Keratinocyte (primary cell): ENCODE results near the gene SCARB1. TPM values are rescaled to one million over a fixed set of nuclear protein-coding genes. Genes with fewer than 3 reads are reported as not detected.

ENCODE experiments used
- DNase-seq: peaks from one replicate; pipeline ENCODE4 v3.0.0-alpha.2; 2011; ENCODE audit warnings: low read depth, missing footprints, low spot score
- FAIRE-seq: peaks from 2 replicates; lab custom pipeline; 2011; peaks lifted over from hg19 to GRCh38; lab: Jason Lieb, UNC
- H2AFZ ChIP-seq: 2 replicates; pipeline ENCODE4 v1.6.0; 2012; ENCODE audit warnings: low read length, control low read depth, inconsistent platforms; ENCODE audit not compliant: control insufficient read depth
- H3K27ac ChIP-seq: 2 replicates; pipeline ENCODE4 v1.5.1; 2011; ENCODE audit warnings: low read length; ENCODE audit not compliant: control insufficient read depth, insufficient read depth
- H3K27me3 ChIP-seq: 3 replicates; pipeline ENCODE4 v1.6.0; 2011; ENCODE audit warnings: low read length; ENCODE audit not compliant: control insufficient read depth, insufficient read depth; ENCODE audit errors: extremely low read depth
- H3K36me3 ChIP-seq, 2 experiments: 2 replicates in 1 of 2; 3 replicates in 1 of 2; pipeline ENCODE4 v1.5.1; 2011; ENCODE audit warnings: low read length in 2 of 2, mild to moderate bottlenecking in 1 of 2; ENCODE audit not compliant: control insufficient read depth in 2 of 2, insufficient read depth in 2 of 2; ENCODE audit errors: extremely low read depth in 1 of 2
- H3K4me1 ChIP-seq: 3 replicates; pipeline ENCODE4 v1.5.1; 2011; ENCODE audit warnings: low read length; ENCODE audit not compliant: control insufficient read depth, insufficient read depth; ENCODE audit errors: extremely low read depth
- H3K4me2 ChIP-seq: 3 replicates; pipeline ENCODE4 v1.6.0; 2011; ENCODE audit warnings: low read depth, low read length; ENCODE audit not compliant: control insufficient read depth, insufficient read depth; ENCODE audit errors: extremely low read depth
- H3K4me3 ChIP-seq, 3 experiments: fragments of 200-600 bp in 1 of 3; sonication (generic) in 1 of 3; 2 replicates in 2 of 3; 3 replicates in 1 of 3; pipeline ENCODE4 v1.5.1; 2011 to 2016; ENCODE audit warnings: low read length in 3 of 3, mild to moderate bottlenecking in 3 of 3, control low read depth in 2 of 3, inconsistent platforms in 1 of 3, low read depth in 1 of 3, mixed read lengths in 1 of 3, mixed run types in 1 of 3, moderate library complexity in 1 of 3; ENCODE audit not compliant: control insufficient read depth in 2 of 3, insufficient read depth in 2 of 3; ENCODE audit errors: extremely low read depth in 1 of 3
- H3K79me2 ChIP-seq: 2 replicates; pipeline ENCODE4 v1.6.0; 2012; ENCODE audit warnings: low read length; ENCODE audit not compliant: control insufficient read depth, insufficient read depth
- H3K9ac ChIP-seq: 3 replicates; pipeline ENCODE4 v1.6.0; 2011; ENCODE audit warnings: low read length; ENCODE audit not compliant: control insufficient read depth, insufficient read depth; ENCODE audit errors: extremely low read depth
- H3K9me1 ChIP-seq: 3 replicates; pipeline ENCODE4 v1.6.0; 2011; ENCODE audit warnings: low read length; ENCODE audit not compliant: control insufficient read depth, insufficient read depth; ENCODE audit errors: extremely low read depth
- H3K9me3 ChIP-seq: 2 replicates; pipeline ENCODE4 v1.5.1; 2012; ENCODE audit warnings: low read depth, low read length; ENCODE audit not compliant: control insufficient read depth
- H4K20me1 ChIP-seq: 3 replicates; pipeline ENCODE4 v1.6.0; 2011; ENCODE audit warnings: low read length; ENCODE audit not compliant: control insufficient read depth, insufficient read depth; ENCODE audit errors: extremely low read depth
- CTCF ChIP-seq, 3 experiments: IDR thresholded peaks in 1 of 3; conservative IDR thresholded peaks in 1 of 3; optimal IDR thresholded peaks in 1 of 3; 2 replicates in 2 of 3; 3 replicates in 1 of 3; pipeline versions ENCODE3 to v1.5.1; 2011; ENCODE audit warnings: low read length in 3 of 3, mild to moderate bottlenecking in 3 of 3, moderate library complexity in 2 of 3, control low read depth in 1 of 3, inconsistent platforms in 1 of 3; ENCODE audit not compliant: insufficient read depth in 2 of 3; ENCODE audit errors: extremely low read depth in 1 of 3
- EZH2 ChIP-seq: IDR thresholded peaks from one replicate; pipeline ENCODE4 v1.6.1; 2012; ENCODE audit warnings: inconsistent platforms, mild to moderate bottlenecking, low read length, moderate library complexity
- dilution Hi-C: fragments of 300-500 bp; cut with MboI; formaldehyde crosslinking; loops from one replicate; pipeline ENCODE4 v1.7.0; 2020; ENCODE audit warnings: low sequenced_read_pairs; ENCODE audit not compliant: extremely low pct_ligation_motif_present
- polyA plus RNA-seq, 5 experiments: library from polyadenylated mRNA; depleted of rRNA in 3 of 5; stranded (reverse) in 3 of 5; stranded (forward) in 1 of 5; unstranded in 1 of 5; fragments of >200 nt; gene quantifications; 1 replicate in 1 of 5; 2 replicates in 3 of 5; 3 replicates in 1 of 5; pipeline versions ENCODE4 v1.2.1 to v1.2.3, GENCODE V29; 2011 to 2012; ENCODE audit warnings: missing spikeins in 2 of 5, low read depth in 1 of 5, low replicate concordance in 1 of 5

Gene SCARB1
- polyA plus RNA-seq, 1 donor (not counting 4 experiments of a cell fraction or from before 2014, with no cell fraction given) = 40.9 TPM

GRCh38 chr12:124770728-124771127 lies 92.9 kb downstream of the SCARB1 start:
- Histone ChIP-seq H3K36me3 (no peaks in the 10 kb centered on the region), H3K4me3 (no peak overlapping the region), H2AFZ (no peak overlapping the region), H3K9ac (no peak overlapping the region), H3K4me2 (no peak overlapping the region), H3K4me1 (peaks cover 21% of the 10 kb centered on the region), H3K9me1 (no peaks in the 10 kb centered on the region), H3K79me2 (no peaks in the 10 kb centered on the region), H4K20me1 (peaks cover 2% of the 10 kb centered on the region), H3K9me3 (no peaks in the 10 kb centered on the region), H3K27ac (no peak overlapping the region), H3K27me3 (peaks cover 10% of the 10 kb centered on the region)
- dilution Hi-C loops = no loop called here
- no peak for FAIRE-seq
- TF ChIP-seq EZH2 = no peak
- no peak for TF ChIP-seq CTCF (optimal IDR thresholded peaks at IDR 0.05 in 1 of 3, IDR thresholded peaks at IDR 0.05 in 1 of 3, conservative IDR thresholded peaks at IDR 0.05 in 1 of 3; ENCODE audit: extremely low read depth in 1 of 3, insufficient read depth in 2 of 3, low read length in 3 of 3)
- no peak for DNase-seq

GRCh38 chr12:124769881-124770512 lies 93.7 kb downstream of the SCARB1 start:
- peaks cover 10% of the 10 kb centered on the region for H3K27me3 ChIP-seq
- peaks cover 14% of the 10 kb centered on the region for H3K4me1 ChIP-seq
- no peak overlapping the region for H3K9ac ChIP-seq
- no peaks in the 10 kb centered on the region for H3K9me3 ChIP-seq
- H3K4me3 ChIP-seq = no peak overlapping the region
- H3K9me1 ChIP-seq = no peaks in the 10 kb centered on the region
- FAIRE-seq = no peak
- no peak overlapping the region for H2AFZ ChIP-seq
- no peak overlapping the region for H3K4me2 ChIP-seq
- dilution Hi-C loops = no loop called here
- no peak for TF ChIP-seq CTCF (optimal IDR thresholded peaks at IDR 0.05 in 1 of 3, IDR thresholded peaks at IDR 0.05 in 1 of 3, conservative IDR thresholded peaks at IDR 0.05 in 1 of 3; ENCODE audit: extremely low read depth in 1 of 3, insufficient read depth in 2 of 3, low read length in 3 of 3)
- no peak for TF ChIP-seq EZH2
- H3K27ac ChIP-seq = no peak overlapping the region
- no peaks in the 10 kb centered on the region for H3K79me2 ChIP-seq
- DNase-seq = no peak
- H3K36me3 ChIP-seq = no peaks in the 10 kb centered on the region
- peaks cover 2% of the 10 kb centered on the region for H4K20me1 ChIP-seq
